Left lobe of liver (tissue), 2 donors: ENCODE results near the gene EEPD1. TPM values are rescaled to one million over a fixed set of nuclear protein-coding genes. Genes with fewer than 3 reads are reported as not detected.
A peak's percentile ranks its signal among the peaks of the same experiment; 100 is the strongest.

ENCODE experiments used
- ATAC-seq: fragments of 200-7000 bp; cut with Tn5 transposase; one replicate; pipeline ENCODE4 v1.9.1; 2020; ENCODE audit warnings: mild to moderate bottlenecking, moderate library complexity
- DNase-seq: peaks from one replicate; pipeline ENCODE4 v3.0.0-alpha.2; 2020; ENCODE audit warnings: low spot score
- total RNA-seq: library from RNA; stranded (reverse); gene quantifications from one replicate; pipeline ENCODE4 v1.2.1, GENCODE V29; 2021
- donor health status: DM: no; HTN: no; CAD: no; lungs with moderate emphysema.
- donor health status: DM: no; HTN: yes; CAD: no.

EEPD1 gene
- total RNA-seq, 1 donor from 2014 or later, result 10.3 TPM

DNA sequence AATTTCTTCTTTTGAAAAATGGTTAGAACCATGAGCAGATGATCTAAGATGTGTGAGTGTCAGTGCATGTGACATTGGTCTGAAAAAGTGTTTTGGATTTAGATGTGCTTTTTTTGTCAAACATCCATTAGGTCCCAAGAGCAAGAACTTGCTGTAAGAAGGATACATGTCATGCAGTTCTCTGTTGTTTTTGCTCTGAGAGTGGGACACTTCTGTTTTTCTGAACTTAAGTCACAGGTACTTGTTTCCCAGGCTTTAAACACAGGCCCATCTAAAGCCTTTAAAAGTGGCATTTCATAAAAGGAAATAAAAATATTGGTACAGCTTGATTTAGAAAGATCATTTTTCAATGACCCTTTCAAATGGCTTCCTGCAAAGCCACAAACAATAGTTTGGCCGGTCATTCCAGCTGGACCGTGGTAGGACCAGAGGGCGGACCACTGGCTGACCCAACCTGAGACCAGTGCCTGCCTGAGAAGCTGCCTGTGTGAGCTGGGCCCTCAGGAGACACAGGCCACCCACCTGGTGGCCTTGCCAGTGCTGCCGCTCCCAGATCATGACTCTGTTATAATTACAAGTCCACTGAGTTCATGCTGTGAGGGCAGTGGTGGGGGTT lies 92.7 kb downstream of the EEPD1 start:
- no peak for ATAC-seq

DNA sequence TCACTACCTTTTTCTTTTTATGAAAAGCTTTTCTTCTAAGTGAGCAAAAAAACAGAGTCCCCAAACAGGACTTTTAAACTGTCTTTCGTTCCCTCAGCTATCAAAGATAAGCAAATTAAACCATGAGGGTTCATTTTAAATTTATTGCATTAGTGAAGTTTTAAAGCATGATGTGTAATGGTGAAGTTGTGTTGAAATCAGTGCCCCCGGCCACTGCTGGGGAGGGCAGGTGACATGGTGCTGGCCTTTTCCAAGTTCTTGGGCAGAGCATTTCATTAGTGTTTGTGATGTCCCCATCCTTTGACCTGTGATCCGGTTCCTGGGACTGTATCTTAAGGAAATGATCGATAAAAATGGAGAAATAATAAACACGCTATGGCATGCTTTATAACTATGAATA lies 96.0 kb downstream of the EEPD1 start:
- ATAC-seq, result no peak
- no peak for DNase-seq

More for the DNA sequence above, 92.7 kb downstream of the EEPD1 start:
- DNase-seq, result no peak

DNA sequence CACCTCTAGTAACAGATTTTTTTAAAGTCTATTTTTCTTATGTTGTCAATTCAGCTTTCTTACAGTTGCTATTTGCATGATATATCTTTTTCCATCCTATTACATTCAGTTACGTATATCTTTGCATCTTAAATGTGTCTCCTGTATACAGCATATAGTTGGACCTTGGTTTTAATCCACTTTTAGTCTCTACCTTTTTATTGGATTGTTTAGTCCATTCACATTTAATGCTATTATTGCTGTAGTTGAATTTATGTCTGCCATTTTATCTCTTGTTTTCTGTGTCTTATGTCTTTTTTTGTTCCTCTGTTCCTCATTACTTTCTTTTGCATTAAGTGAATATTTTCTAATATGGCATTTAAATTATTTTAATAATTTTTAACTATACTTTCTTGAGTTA lies 100.6 kb downstream of the EEPD1 start:
- DNase-seq (no peak), ATAC-seq (no peak)

DNA sequence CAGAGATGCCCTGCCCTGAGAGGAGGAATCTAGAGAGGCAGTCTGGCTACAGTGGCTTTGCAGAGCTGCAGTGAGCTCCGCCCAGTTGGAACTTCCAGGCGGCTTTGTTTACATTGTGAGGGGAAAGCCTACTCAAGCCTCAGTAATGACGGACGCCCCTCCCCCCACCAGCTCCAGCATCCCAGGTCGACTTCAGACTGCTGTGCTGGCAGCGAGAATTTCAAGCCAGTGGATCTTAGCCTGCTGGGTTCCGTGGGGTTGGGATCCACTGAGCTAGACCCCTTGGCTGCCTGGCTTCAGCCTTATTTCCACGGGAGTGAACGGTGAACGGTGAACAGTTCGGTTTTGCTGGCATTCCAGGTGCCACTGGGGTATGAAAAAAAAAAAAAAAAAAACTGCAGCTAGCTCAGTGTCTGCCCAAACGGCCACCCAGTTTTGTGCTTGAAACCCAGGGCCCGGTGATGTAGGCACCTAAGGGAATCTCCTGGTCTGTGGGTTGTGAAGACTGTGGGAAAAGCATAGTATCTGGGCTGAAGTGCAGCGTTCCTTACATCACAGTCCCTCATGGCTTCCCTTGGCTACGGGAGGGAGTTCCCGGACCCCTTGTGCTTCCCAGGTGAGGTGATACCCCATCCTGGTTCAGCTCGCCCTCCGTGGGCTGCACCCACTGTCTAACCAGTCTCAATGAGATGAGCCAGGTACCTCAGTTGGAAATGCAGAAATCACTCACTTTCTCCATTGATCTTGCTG lies 105.6 kb downstream of the EEPD1 start:
- DNase-seq, result peak; percentile 68
- ATAC-seq, result peak; percentile 84

- DNase-seq, result no peak
- ATAC-seq, result no peak
Observed at GRCh38 chr7:36260481-36260880, 107.4 kb downstream of the EEPD1 start.

GRCh38 chr7:36261019-36261754 lies 108.1 kb downstream of the EEPD1 start:
- DNase-seq (no peak), ATAC-seq (no peak)

DNA sequence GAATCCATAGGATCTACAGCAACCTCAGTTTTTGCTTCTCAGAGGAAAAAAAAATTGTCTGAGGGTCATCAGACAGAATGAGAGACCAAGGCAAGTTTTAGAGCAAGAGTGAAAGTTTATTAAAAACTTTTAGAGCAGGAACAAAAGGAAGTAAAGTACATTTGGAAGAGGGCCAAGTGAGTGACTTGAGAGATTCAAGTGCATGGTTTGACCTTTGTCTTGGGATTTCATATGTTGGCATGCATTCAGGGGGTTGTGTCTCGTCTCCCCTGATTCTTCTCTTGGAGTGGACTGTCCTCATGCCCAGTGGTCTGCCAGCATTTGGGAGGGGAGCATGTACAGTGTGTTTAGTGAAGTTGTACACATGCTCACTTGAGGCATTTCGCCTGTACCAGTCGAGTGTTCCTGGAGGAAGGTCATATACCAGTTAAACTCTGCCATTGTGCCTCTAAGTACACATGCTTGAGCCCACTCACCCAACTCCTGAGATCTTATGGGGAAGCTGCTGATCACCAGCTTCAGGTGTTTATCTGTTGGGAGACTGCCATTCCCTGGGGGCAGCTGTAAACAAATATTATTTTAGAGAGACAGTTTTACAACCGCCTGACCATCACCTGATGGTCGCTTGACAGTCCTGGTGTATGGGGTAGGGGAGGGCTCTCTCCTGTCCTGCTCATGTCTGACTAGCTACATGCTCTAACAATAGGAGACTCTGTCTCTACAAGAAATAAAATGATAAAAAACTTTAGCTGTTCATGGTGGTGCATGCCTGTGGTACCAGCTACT lies 109.4 kb downstream of the EEPD1 start:
- no peak for ATAC-seq
- no peak for DNase-seq

DNA sequence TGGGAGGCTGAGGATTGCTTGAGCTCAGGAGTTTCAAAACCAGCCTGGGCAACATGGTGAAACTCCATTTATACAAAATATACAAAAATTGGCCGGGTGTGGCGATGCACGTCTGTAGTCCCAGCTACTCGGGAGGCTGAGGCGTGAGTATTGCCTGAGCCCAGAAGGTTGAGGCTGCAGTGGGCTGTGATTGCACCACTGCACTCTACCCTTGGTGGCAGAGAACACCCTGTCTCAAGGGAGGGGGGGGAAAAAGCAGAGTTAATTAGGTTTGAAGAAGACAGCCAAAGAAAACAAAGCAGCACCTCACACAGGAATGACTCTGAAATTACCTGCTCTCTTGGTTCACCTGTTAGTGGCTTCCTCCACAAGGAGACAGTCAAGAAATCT lies 110.0 kb downstream of the EEPD1 start:
- DNase-seq, result no peak
- ATAC-seq, result no peak

DNA sequence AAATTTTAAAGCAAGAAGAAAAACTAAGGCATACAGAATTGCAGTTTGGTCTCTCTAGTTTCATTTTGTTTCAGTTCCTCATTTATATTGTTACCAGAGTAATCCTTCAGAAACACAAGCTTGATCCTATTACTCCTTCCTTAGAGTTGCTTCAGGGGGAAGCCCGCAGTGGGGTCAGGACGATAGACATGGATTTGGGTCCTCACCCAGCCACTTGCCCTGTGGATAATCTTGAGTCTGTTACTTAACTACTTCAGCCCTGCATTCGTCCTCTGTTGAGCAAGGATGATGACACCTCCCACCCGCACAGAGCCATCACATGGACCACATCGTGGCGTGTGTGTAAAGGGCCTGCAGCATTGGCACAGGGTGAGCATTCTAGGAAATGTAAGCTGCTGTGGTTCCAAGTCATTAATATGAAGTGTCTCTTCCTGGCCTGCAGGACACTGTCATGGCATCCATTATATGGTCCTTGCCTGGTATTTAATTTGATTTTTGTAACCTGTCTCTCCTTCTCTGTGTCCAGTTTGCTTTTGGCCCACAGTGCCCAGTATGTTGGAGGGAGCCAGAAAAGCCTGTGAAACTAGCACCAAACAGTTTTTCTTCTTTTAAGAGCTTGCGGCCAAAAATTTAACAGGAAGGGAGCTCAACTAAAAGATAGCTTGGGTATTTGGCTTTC lies 111.2 kb downstream of the EEPD1 start:
- no peak for DNase-seq
- ATAC-seq, result peak; percentile 28

- ATAC-seq (peak; percentile 41), DNase-seq (no peak)
Observed at GRCh38 chr7:36264913-36265516, 112.0 kb downstream of the EEPD1 start.

DNA sequence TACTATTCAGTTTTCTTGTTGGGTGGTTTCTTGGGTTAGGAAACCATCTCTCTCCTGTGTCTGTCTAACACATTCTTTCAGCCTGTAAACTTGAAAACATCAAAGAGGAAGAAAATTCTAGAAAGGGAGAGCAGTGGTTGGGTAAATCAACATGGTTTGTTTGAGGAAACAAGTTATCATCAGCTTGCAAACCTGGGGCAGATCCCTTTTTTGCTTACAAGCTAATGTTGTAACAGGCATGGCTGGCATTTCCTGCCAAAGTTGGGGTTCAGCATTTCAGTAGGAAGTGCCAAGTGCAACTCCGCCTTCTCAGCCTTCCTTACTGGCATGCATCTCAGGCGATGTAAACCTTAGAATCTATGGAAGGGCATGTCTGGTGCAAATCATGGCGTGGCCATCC lies 112.6 kb downstream of the EEPD1 start:
- ATAC-seq (no peak), DNase-seq (no peak)

DNA sequence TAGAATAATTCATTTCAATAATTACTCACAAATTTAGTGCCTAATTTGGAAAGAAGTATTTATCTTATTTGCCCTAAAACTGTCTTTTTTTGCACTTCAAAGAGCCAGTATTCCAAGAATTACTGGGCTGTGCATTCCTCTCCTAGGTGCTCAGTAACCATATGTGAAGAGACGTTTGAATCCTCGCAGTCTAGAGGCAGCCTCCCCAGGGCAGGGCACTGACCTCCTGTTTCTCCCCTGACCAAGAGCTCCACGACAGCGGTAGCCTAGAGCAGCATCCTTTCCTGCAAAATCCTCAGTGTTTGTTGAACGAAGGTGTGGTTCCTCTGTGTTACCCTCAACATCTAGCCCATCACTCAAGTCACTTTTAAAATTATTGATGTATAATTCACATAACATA lies 113.1 kb downstream of the EEPD1 start:
- DNase-seq (no peak), ATAC-seq (no peak)

DNA sequence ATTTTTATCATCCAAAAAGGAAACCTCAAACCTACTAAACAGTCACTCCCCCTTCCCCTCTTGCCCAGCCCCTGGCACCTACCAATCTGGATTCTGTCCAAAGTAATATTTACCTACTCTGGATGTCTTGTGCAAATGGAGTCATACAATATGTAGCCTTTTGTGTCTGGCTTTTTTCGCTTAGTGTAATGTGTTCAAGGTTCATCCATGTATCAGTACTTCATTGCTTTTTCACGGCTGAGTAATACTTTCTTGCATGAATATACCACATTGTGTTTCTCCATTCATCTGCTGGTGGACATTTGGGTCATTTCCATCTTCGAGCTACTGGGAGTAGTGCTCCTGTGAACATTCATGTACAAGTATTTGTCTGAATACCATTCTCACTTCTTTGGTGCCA lies 113.6 kb downstream of the EEPD1 start:
- DNase-seq (no peak), ATAC-seq (peak; percentile 26)

DNA sequence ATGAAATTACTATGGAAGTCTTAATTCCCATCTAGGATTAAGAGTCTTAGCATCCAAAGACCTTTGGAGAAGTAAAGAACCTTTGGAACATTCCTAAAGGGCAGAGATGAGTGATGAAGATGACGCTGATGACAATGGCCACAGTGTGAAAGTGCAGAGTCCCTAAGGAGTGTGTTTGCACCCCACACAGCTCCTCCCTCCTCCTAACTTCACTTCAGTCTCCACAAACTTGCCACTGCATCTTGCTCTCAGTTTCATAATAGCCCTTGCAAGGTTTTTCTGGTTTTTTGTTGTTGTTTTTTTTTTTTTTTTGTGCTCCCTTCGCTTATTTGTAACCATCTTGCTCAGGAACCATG lies 119.1 kb downstream of the EEPD1 start:
- ATAC-seq (no peak), DNase-seq (no peak)

DNA sequence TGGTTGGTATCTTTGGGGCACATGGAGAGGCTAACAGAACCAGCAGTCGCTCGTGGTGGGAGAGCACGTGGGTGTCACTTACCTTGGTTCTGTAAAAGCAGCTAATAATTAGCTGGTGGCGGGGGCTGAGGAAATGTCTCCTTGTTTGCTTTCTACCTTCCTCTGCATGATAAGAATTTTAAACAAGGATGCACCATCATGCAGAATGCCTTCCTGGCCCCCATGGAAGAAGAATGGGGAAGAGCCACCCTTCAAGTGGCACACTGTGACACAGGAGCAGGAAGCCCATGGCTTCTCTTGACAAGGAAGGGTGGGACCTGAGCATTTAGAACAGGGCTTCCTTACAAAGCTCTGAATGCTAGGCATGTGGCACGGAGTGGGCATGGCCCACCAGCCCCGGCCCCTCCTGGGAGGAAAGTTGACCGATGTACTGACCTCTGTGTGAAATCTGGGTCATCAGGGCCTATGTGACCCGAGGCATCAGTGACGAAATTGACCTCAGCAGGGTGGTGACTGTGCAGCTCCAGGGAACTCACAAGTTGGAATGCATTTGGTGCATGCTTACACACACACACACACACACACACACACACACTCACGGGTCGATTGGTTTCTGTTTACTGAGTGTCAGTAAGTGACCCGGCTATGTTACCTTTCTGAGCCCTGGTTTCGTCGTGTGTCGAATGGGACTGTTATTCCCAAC lies 119.7 kb downstream of the EEPD1 start:
- peak; percentile 92 for DNase-seq
- ATAC-seq, result peak; percentile 90

GRCh38 chr7:36273836-36274235 lies 120.8 kb downstream of the EEPD1 start:
- ATAC-seq (no peak), DNase-seq (no peak)

- DNase-seq (peak; percentile 23), ATAC-seq (no peak)
Observed at GRCh38 chr7:36275735-36276284, 122.8 kb downstream of the EEPD1 start.

DNA sequence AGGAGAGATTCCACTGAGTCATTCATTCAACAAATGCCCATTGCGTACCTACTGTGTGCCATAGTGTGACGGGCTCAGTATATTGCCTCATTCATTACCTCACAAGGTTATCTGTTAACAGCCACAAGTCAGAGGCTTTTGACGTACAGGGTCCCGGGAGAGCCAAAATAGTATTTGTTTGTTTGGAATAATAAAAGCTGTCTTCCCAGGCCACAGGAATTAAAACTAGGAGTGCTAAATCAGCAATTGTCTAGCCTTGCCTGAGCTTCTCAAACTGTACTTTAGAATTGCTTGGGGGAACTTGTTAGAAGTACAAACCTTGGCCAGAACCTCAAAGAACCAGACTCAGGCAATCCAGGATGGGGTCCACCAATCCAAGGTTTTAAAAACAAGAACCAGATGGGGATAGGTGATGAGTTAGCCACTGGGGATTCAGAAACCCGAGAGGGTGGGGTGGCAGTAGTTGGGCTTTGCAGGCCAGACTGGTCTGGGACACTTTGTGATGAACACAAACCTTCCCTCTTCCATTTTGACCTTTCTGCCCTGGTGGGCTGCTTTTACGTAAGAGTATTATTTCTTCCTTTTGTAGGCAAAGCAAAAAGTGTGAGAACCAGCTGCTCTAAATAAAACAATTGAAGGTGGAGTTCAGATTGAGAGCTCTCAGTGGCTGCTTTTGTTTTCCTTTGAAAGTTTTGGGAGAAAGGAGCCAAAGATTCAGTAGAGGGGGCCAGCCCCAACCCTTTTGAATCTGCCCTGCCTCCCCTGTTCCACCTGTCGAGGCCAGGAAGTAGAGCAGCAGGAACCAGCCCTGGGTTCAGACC lies 123.6 kb downstream of the EEPD1 start:
- DNase-seq (peak; percentile 18), ATAC-seq (no peak)

- ATAC-seq, result no peak
Observed at GRCh38 chr7:36277249-36277542, 124.1 kb downstream of the EEPD1 start.

More at GRCh38 chr7:36277249-36277542, 124.1 kb downstream of the EEPD1 start:
- peak; percentile 43 for DNase-seq
